Tibial nerve (tissue), 3 donors: ENCODE results near the gene TIGD6.

Experiments
- POLR2A ChIP-seq, 2 donors: fragments of 450-650 bp; IDR thresholded peaks; one replicate each; pipeline ENCODE4 v1.6.1; 2017; ENCODE audit warnings: antibody characterized with exemption in 2 of 2, mild to moderate bottlenecking in 2 of 2, moderate library complexity in 2 of 2
- TF ChIP-seq, protein P1 (sequence below), 5 experiments: fragments of 200-600 bp in 3 of 5; fragments of 450-650 bp in 2 of 5; sonication (generic) in 3 of 5; IDR thresholded peaks; one replicate each; pipeline ENCODE4 v1.5.1; 2016 to 2019; ENCODE audit warnings: antibody characterized with exemption in 5 of 5, mild to moderate bottlenecking in 3 of 5, moderate library complexity in 2 of 5

DNA sequence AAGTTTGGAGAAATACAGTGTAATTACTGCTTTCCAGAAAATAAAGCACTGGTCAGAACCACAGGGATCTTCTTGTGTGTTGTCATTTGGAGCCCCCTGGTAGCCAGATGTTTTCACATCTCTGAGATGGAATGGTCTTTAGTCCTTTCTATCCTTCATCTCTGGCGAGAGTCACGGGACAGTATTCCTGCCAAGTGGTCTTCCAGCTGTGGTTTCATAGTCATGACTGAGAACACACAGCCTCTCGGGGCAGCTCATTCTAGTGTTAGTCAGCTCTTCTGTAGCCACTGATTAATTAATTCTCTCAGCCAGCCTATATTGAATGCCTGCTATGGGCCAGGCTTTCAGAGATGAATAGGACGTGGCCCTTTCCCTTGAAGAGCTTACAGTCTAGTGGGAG, 34.2 kb upstream of the TIGD6 start:
- TF ChIP-seq, protein P1, sequence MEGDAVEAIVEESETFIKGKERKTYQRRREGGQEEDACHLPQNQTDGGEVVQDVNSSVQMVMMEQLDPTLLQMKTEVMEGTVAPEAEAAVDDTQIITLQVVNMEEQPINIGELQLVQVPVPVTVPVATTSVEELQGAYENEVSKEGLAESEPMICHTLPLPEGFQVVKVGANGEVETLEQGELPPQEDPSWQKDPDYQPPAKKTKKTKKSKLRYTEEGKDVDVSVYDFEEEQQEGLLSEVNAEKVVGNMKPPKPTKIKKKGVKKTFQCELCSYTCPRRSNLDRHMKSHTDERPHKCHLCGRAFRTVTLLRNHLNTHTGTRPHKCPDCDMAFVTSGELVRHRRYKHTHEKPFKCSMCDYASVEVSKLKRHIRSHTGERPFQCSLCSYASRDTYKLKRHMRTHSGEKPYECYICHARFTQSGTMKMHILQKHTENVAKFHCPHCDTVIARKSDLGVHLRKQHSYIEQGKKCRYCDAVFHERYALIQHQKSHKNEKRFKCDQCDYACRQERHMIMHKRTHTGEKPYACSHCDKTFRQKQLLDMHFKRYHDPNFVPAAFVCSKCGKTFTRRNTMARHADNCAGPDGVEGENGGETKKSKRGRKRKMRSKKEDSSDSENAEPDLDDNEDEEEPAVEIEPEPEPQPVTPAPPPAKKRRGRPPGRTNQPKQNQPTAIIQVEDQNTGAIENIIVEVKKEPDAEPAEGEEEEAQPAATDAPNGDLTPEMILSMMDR (IDR thresholded peaks at IDR 0.05), result no peak
- no peak for TF ChIP-seq POLR2A (IDR thresholded peaks at IDR 0.05)
